Measurements from ENCODE around the gene SUPT5H. TPM values are rescaled to one million over a fixed set of nuclear protein-coding genes. Genes with fewer than 3 reads are reported as not detected.

SUPT5H gene
- total and polyA plus RNA-seq, 2 experiments from 2014 or later: 145 to 156 TPM

- DNase-seq (ENCODE audit: low read depth in 1 of 2, low spot score in 1 of 2): no peak
- no peaks in the 10 kb centered on the region for H3K36me3 ChIP-seq
- no peak for TF ChIP-seq CTCF (IDR thresholded peaks at IDR 0.05; ENCODE audit: low read depth, low read length)
- H3K9me3 ChIP-seq (ENCODE audit: low read depth): no peaks in the 10 kb centered on the region
- peaks cover 19% of the 10 kb centered on the region for H3K4me1 ChIP-seq (ENCODE audit: low read depth)
- H3K27me3 ChIP-seq: no peaks in the 10 kb centered on the region
- no peak overlapping the region for H3K4me3 ChIP-seq
- H3K27ac ChIP-seq: peak overlapping the region; percentile 91
Observed at GRCh38 chr19:39401070-39401548, 44.3 kb upstream of the SUPT5H start.

- no peak for TF ChIP-seq CTCF (IDR thresholded peaks at IDR 0.05; ENCODE audit: low read depth, low read length)
- peaks cover 19% of the 10 kb centered on the region for H3K4me1 ChIP-seq (ENCODE audit: low read depth)
- peak overlapping the region; percentile 91 for H3K27ac ChIP-seq
- H3K9me3 ChIP-seq (ENCODE audit: low read depth): no peaks in the 10 kb centered on the region
- DNase-seq (ENCODE audit: low read depth in 1 of 2, low spot score in 1 of 2): peak in 1 of 2 donors; percentile 66
- H3K27me3 ChIP-seq: no peaks in the 10 kb centered on the region
- H3K4me3 ChIP-seq: no peak overlapping the region
- H3K36me3 ChIP-seq: no peaks in the 10 kb centered on the region
Observed at GRCh38 chr19:39401549-39402345, 43.6 kb upstream of the SUPT5H start.

GRCh38 chr19:39402346-39403300 is 42.8 kb upstream of the SUPT5H start:
- no peak for TF ChIP-seq CTCF (IDR thresholded peaks at IDR 0.05; ENCODE audit: low read depth, low read length)
- Histone ChIP-seq H3K27me3 (no peaks in the 10 kb centered on the region), H3K4me1 (ENCODE audit: low read depth) (peaks cover 19% of the 10 kb centered on the region)

GRCh38 chr19:39403331-39404312 is 41.8 kb upstream of the SUPT5H start:
- H3K27ac ChIP-seq: peak overlapping the region; percentile 91
- H3K4me3 ChIP-seq: peak overlapping the region; percentile 29
- H3K4me1 ChIP-seq (ENCODE audit: low read depth): peaks cover 19% of the 10 kb centered on the region
- no peaks in the 10 kb centered on the region for H3K36me3 ChIP-seq
- no peak for TF ChIP-seq CTCF (IDR thresholded peaks at IDR 0.05; ENCODE audit: low read depth, low read length)
- DNase-seq (ENCODE audit: low read depth in 1 of 2, low spot score in 1 of 2): peak; percentile 60 to 100
- no peaks in the 10 kb centered on the region for H3K9me3 ChIP-seq (ENCODE audit: low read depth)
- no peaks in the 10 kb centered on the region for H3K27me3 ChIP-seq

More at GRCh38 chr19:39402346-39403300, 42.8 kb upstream of the SUPT5H start:
- peak overlapping the region; percentile 29 for H3K4me3 ChIP-seq
- peak overlapping the region; percentile 91 for H3K27ac ChIP-seq
- no peaks in the 10 kb centered on the region for H3K36me3 ChIP-seq
- no peaks in the 10 kb centered on the region for H3K9me3 ChIP-seq (ENCODE audit: low read depth)
- DNase-seq (ENCODE audit: low read depth in 1 of 2, low spot score in 1 of 2): peak; percentile 86 to 97
